SK-N-SH treated with all-trans-retinoic acid at 6 μM for 48 hours (cell line): ENCODE data around the gene HOXA6.

Experiments
- ATAC-seq: fragments of 200-7000 bp; cut with Tn5 transposase; 3 replicates; pipeline ENCODE4 v1.9.1; 2020; ENCODE audit warnings: mild to moderate bottlenecking, moderate library complexity
- ARNTL ChIP-seq: fragments of 450-650 bp; formaldehyde crosslinking; IDR thresholded peaks from 2 replicates; pipeline ENCODE4 v1.5.0; 2020; ENCODE audit warnings: low read depth, mild to moderate bottlenecking, moderate library complexity, borderline replicate concordance
- BACH2 ChIP-seq: fragments of 250-450 bp; sonication (Bioruptor Pico); IDR thresholded peaks from 2 replicates; pipeline ENCODE4 v1.9.0; 2021; ENCODE audit warnings: mild to moderate bottlenecking, borderline replicate concordance
- CSDC2 ChIP-seq: fragments of 250-450 bp; sonication (Bioruptor Pico); IDR thresholded peaks from 2 replicates; pipeline ENCODE4 v1.5.0; 2020; ENCODE audit warnings: mild to moderate bottlenecking, moderate library complexity
- ESRRG ChIP-seq: fragments of 250-450 bp; sonication (Bioruptor Pico); IDR thresholded peaks from 2 replicates; pipeline ENCODE4 v1.6.1; 2021; ENCODE audit warnings: mild to moderate bottlenecking
- GLIS3 ChIP-seq: fragments of 250-450 bp; sonication (Bioruptor Pico); IDR thresholded peaks from 2 replicates; pipeline ENCODE4 v1.5.0; 2020; ENCODE audit warnings: mild to moderate bottlenecking, moderate library complexity
- OSR1 ChIP-seq: fragments of 250-450 bp; sonication (Bioruptor Pico); IDR thresholded peaks from 2 replicates; pipeline ENCODE4 v1.8.0; 2022; ENCODE audit warnings: moderate library complexity, mild to moderate bottlenecking, inconsistent platforms
- PPARA ChIP-seq: fragments of 250-450 bp; sonication (Bioruptor Pico); IDR thresholded peaks from 2 replicates; pipeline ENCODE4 v1.5.0; 2020; ENCODE audit warnings: mild to moderate bottlenecking, borderline replicate concordance
- SNAI2 ChIP-seq: fragments of 250-450 bp; sonication (Bioruptor Pico); IDR thresholded peaks from 2 replicates; pipeline ENCODE4 v1.5.0; 2020; ENCODE audit warnings: mild to moderate bottlenecking, moderate library complexity
- TCF4 ChIP-seq: fragments of 250-450 bp; sonication (Bioruptor Pico); IDR thresholded peaks from 2 replicates; pipeline ENCODE4 v1.8.0; 2021; ENCODE audit warnings: mild to moderate bottlenecking, moderate library complexity, borderline replicate concordance
- TOX ChIP-seq: fragments of 250-450 bp; sonication (Bioruptor Pico); IDR thresholded peaks from 2 replicates; pipeline ENCODE4 v1.8.0; 2021; ENCODE audit warnings: mild to moderate bottlenecking, moderate library complexity, borderline replicate concordance
- ZFP30 ChIP-seq: fragments of 450-650 bp; formaldehyde crosslinking; IDR thresholded peaks from 2 replicates; pipeline ENCODE4 v1.5.0; 2022; ENCODE audit warnings: mild to moderate bottlenecking, moderate library complexity
- ZNF70 ChIP-seq: fragments of 450-650 bp; formaldehyde crosslinking; IDR thresholded peaks from 2 replicates; pipeline ENCODE4 v1.5.0; 2020; ENCODE audit warnings: mild to moderate bottlenecking, moderate library complexity
- ZNF8 ChIP-seq: fragments of 450-650 bp; formaldehyde crosslinking; IDR thresholded peaks from 2 replicates; pipeline ENCODE4 v1.5.0; 2020; ENCODE audit warnings: mild to moderate bottlenecking, moderate library complexity
- TF ChIP-seq, protein P1 (sequence below): fragments of 250-450 bp; sonication (Bioruptor Pico); IDR thresholded peaks from 2 replicates; pipeline ENCODE4 v1.8.0; 2021; ENCODE audit warnings: low read depth, mild to moderate bottlenecking, moderate library complexity, borderline replicate concordance
- TF ChIP-seq, protein P2 (sequence below): fragments of 250-450 bp; sonication (Bioruptor Pico); IDR thresholded peaks from 2 replicates; pipeline ENCODE4 v1.5.1; 2021; ENCODE audit warnings: mild to moderate bottlenecking, moderate library complexity
- TF ChIP-seq, protein P3 (sequence below): fragments of 250-450 bp; sonication (Bioruptor Pico); IDR thresholded peaks from 2 replicates; pipeline ENCODE4 v1.8.0; 2020; ENCODE audit warnings: mild to moderate bottlenecking, moderate library complexity, borderline replicate concordance
- TF ChIP-seq, protein P4 (sequence below): fragments of 250-450 bp; sonication (Bioruptor Pico); IDR thresholded peaks from 2 replicates; pipeline ENCODE4 v1.5.0; 2020; ENCODE audit warnings: mild to moderate bottlenecking, moderate library complexity
- TF ChIP-seq, protein P5 (sequence below): fragments of 250-450 bp; sonication (Bioruptor Pico); IDR thresholded peaks from 2 replicates; pipeline ENCODE4 v1.5.1; 2020; ENCODE audit warnings: low read depth, mild to moderate bottlenecking, moderate library complexity

Gene HOXA6

DNA sequence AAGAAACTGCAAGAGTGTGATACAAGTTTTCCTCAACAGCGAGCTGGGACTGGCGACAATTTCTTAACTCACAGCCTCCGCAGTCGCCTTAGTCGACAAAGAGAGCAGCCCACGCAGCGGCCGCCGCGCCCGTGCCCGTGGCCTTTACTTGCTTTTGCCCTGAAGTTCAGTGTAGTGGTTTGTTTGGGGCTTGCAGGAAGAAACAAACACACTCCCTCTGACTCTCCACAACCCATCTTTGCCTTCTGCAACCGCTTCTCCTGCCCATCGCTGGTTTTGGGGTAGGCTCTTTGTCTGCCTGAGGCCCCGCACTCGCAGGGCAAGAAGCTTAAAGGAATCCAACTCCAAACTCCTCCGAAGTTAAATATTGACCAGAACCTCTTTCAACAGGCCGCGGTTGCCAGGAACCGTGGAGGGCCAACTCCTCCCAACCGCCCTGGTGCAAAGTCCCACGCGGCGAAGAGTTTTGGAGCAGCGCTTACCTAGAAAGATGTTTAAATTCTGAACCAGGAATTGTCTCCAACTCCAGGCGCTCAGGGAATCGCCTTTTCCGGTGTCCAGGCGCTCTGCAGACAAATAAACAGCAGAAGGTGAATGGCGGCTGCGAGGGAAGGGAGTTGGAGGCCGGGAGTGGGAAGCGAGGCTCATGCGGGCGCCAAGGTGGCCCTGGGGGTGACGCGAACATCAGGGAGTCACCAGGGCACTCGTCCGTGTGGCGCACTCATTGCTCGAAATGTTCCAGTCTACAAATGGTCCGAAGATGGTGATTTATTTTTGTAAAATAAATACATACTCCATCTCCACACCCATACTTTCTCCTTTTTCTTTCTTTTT lies 25.3 kb downstream of the HOXA6 start:
- TF ChIP-seq TOX (CRISPR knock-in tag) (no peak), OSR1 (CRISPR knock-in tag) (no peak), SNAI2 (CRISPR knock-in tag) (no peak), ARNTL (CRISPR knock-in tag) (no peak), ZNF70 (CRISPR knock-in tag) (no peak)
- TF ChIP-seq, protein P1, sequence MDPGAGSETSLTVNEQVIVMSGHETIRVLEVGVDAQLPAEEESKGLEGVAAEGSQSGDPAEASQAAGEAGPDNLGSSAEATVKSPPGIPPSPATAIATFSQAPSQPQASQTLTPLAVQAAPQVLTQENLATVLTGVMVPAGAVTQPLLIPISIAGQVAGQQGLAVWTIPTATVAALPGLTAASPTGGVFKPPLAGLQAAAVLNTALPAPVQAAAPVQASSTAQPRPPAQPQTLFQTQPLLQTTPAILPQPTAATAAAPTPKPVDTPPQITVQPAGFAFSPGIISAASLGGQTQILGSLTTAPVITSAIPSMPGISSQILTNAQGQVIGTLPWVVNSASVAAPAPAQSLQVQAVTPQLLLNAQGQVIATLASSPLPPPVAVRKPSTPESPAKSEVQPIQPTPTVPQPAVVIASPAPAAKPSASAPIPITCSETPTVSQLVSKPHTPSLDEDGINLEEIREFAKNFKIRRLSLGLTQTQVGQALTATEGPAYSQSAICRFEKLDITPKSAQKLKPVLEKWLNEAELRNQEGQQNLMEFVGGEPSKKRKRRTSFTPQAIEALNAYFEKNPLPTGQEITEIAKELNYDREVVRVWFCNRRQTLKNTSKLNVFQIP = no peak

DNA sequence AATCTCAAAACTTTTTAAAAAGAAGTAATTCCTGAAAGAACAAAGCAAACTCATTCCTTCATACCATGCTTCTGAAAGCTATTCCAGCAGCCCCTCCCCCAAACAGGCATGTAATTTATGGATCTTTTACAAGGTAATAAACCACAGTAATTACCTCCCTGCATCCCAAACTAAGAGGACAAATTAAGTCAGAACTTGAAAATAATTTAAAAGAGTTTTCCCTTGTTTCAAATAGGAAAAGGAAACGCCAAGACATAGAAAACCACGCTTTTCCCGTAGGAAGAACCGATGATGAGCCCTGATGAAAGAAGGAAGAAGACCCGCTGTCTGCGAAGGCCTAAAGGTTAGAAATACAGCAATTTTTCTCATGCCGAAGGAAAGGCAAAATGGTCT lies 25.9 kb downstream of the HOXA6 start:
- TF ChIP-seq, protein P2, sequence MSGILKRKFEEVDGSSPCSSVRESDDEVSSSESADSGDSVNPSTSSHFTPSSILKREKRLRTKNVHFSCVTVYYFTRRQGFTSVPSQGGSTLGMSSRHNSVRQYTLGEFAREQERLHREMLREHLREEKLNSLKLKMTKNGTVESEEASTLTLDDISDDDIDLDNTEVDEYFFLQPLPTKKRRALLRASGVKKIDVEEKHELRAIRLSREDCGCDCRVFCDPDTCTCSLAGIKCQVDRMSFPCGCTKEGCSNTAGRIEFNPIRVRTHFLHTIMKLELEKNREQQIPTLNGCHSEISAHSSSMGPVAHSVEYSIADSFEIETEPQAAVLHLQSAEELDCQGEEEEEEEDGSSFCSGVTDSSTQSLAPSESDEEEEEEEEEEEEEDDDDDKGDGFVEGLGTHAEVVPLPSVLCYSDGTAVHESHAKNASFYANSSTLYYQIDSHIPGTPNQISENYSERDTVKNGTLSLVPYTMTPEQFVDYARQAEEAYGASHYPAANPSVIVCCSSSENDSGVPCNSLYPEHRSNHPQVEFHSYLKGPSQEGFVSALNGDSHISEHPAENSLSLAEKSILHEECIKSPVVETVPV = no peak
- no peak for TF ChIP-seq ARNTL (CRISPR knock-in tag)
- TF ChIP-seq ZNF70 (CRISPR knock-in tag) = no peak
- TF ChIP-seq CSDC2 = no peak
- TF ChIP-seq ZFP30 (CRISPR knock-in tag) = no peak
- no peak for TF ChIP-seq OSR1 (CRISPR knock-in tag)
- TF ChIP-seq, all 23 proteins: peak for 0
- ATAC-seq = no peak

More for the DNA sequence above, 25.3 kb downstream of the HOXA6 start:
- no peak for ATAC-seq

DNA sequence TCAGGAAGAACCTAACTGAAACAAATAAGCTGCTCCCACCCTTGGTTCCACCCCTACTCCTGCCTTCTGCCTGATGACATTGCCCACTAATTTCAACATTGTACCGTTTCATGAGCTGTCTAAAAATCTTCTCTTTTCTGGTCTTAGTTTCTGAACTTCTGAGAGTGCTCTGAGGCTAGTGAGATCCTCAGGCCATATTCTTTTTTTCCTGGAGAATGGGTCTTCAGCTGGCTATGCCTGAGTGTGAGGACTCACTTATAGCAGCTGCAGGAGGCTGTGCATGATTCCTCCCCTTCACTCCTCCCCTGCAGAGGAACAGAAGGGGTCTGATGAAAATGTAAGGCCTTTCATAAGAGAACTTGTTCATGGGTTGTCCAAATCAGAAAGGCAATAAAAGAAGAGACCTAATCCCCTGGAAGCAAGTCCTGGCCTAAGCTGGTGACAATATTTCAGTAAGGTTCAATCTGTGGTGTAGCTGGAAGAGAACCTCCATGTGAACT lies 28.1 kb downstream of the HOXA6 start:
- TF ChIP-seq, protein P3, sequence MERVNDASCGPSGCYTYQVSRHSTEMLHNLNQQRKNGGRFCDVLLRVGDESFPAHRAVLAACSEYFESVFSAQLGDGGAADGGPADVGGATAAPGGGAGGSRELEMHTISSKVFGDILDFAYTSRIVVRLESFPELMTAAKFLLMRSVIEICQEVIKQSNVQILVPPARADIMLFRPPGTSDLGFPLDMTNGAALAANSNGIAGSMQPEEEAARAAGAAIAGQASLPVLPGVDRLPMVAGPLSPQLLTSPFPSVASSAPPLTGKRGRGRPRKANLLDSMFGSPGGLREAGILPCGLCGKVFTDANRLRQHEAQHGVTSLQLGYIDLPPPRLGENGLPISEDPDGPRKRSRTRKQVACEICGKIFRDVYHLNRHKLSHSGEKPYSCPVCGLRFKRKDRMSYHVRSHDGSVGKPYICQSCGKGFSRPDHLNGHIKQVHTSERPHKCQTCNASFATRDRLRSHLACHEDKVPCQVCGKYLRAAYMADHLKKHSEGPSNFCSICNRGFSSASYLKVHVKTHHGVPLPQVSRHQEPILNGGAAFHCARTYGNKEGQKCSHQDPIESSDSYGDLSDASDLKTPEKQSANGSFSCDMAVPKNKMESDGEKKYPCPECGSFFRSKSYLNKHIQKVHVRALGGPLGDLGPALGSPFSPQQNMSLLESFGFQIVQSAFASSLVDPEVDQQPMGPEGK (CRISPR knock-in tag) = no peak
- TF ChIP-seq, protein P4, sequence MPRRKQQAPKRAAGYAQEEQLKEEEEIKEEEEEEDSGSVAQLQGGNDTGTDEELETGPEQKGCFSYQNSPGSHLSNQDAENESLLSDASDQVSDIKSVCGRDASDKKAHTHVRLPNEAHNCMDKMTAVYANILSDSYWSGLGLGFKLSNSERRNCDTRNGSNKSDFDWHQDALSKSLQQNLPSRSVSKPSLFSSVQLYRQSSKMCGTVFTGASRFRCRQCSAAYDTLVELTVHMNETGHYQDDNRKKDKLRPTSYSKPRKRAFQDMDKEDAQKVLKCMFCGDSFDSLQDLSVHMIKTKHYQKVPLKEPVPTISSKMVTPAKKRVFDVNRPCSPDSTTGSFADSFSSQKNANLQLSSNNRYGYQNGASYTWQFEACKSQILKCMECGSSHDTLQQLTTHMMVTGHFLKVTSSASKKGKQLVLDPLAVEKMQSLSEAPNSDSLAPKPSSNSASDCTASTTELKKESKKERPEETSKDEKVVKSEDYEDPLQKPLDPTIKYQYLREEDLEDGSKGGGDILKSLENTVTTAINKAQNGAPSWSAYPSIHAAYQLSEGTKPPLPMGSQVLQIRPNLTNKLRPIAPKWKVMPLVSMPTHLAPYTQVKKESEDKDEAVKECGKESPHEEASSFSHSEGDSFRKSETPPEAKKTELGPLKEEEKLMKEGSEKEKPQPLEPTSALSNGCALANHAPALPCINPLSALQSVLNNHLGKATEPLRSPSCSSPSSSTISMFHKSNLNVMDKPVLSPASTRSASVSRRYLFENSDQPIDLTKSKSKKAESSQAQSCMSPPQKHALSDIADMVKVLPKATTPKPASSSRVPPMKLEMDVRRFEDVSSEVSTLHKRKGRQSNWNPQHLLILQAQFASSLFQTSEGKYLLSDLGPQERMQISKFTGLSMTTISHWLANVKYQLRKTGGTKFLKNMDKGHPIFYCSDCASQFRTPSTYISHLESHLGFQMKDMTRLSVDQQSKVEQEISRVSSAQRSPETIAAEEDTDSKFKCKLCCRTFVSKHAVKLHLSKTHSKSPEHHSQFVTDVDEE (CRISPR knock-in tag) = no peak
- TF ChIP-seq, protein P1 = no peak
- TF ChIP-seq CSDC2 (no peak), TOX (CRISPR knock-in tag) (no peak), GLIS3 (CRISPR knock-in tag) (no peak), PPARA (CRISPR knock-in tag) (no peak), OSR1 (CRISPR knock-in tag) (no peak), ZNF8 (CRISPR knock-in tag) (no peak), TCF4 (CRISPR knock-in tag) (no peak), ESRRG (CRISPR knock-in tag) (no peak), BACH2 (CRISPR knock-in tag) (no peak), ARNTL (CRISPR knock-in tag) (no peak)
- TF ChIP-seq, protein P5, sequence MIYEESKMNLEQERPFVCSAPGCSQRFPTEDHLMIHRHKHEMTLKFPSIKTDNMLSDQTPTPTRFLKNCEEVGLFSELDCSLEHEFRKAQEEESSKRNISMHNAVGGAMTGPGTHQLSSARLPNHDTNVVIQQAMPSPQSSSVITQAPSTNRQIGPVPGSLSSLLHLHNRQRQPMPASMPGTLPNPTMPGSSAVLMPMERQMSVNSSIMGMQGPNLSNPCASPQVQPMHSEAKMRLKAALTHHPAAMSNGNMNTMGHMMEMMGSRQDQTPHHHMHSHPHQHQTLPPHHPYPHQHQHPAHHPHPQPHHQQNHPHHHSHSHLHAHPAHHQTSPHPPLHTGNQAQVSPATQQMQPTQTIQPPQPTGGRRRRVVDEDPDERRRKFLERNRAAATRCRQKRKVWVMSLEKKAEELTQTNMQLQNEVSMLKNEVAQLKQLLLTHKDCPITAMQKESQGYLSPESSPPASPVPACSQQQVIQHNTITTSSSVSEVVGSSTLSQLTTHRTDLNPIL (CRISPR knock-in tag) = no peak
- no peak for ATAC-seq
